ENCODE data around the gene ABCA7. TPM values are rescaled to one million over a fixed set of nuclear protein-coding genes. Genes with fewer than 3 reads are reported as not detected.

Gene ABCA7
- total and polyA plus RNA-seq, 2 of the 13 experiments (the other 11 are each of a cell fraction or from before 2014, with no cell fraction given): 4.4 to 32.4 TPM

DNA sequence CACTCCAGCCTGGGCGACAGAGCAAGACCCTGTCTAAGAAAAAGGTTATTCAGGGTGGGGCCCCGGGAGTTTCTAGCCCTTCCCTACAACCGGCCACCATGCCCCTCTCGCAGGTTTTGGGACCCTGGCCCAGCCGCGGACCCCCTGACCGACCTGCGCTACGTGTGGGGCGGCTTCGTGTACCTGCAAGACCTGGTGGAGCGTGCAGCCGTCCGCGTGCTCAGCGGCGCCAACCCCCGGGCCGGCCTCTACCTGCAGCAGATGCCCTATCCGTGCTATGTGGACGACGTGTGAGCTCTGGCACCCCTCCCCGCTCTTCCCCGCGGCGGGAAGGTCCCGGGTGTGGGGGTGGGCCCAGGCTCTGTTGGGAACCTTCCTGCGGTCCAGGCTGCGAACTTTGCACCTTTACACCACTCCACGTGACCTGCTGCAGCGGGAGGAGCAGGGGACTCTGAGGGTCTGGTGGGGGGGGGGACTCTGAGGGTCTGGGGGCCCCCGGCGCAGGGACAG, 6.3 kb downstream of the ABCA7 start (continued):
- TF ChIP-seq, protein P1, sequence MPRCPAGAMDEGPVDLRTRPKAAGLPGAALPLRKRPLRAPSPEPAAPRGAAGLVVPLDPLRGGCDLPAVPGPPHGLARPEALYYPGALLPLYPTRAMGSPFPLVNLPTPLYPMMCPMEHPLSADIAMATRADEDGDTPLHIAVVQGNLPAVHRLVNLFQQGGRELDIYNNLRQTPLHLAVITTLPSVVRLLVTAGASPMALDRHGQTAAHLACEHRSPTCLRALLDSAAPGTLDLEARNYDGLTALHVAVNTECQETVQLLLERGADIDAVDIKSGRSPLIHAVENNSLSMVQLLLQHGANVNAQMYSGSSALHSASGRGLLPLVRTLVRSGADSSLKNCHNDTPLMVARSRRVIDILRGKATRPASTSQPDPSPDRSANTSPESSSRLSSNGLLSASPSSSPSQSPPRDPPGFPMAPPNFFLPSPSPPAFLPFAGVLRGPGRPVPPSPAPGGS (CRISPR knock-in tag; IDR thresholded peaks at IDR 0.05): peak; percentile 91
- TF ChIP-seq ZNF557 (CRISPR knock-in tag; IDR thresholded peaks at IDR 0.05) (peak; percentile 64; the same call in 1 of the 2 replicates), ZNF24 (IDR thresholded peaks at IDR 0.05) (no peak), ZSCAN12 (CRISPR knock-in tag; IDR thresholded peaks at IDR 0.05) (no peak), ZNF207 (IDR thresholded peaks at IDR 0.05; ENCODE audit: borderline replicate concordance) (no peak), SCMH1 (CRISPR knock-in tag; IDR thresholded peaks at IDR 0.05; ENCODE audit: borderline replicate concordance) (no peak), ZBTB20 (CRISPR knock-in tag; IDR thresholded peaks at IDR 0.05; ENCODE audit: borderline replicate concordance, low read depth) (peak; percentile 48; the same call in 1 of the 2 replicates), NFKB2 (CRISPR knock-in tag; IDR thresholded peaks at IDR 0.05; ENCODE audit: borderline replicate concordance) (peak; percentile 83; the same call in 1 of the 2 replicates), NAIF1 (CRISPR knock-in tag; IDR thresholded peaks at IDR 0.05; ENCODE audit: borderline replicate concordance) (no peak), ZNF274 (CRISPR knock-in tag; IDR thresholded peaks at IDR 0.05) (peak; percentile 68; the same call in 1 of the 2 replicates), ZNF441 (CRISPR knock-in tag; IDR thresholded peaks at IDR 0.05; ENCODE audit: borderline replicate concordance) (no peak), NFATC3 (CRISPR knock-in tag; IDR thresholded peaks at IDR 0.05) (no peak), EED (CRISPR knock-in tag; IDR thresholded peaks at IDR 0.05) (peak; percentile 52; the same call in 1 of the 2 replicates), POLR2AphosphoS2 (IDR thresholded peaks at IDR 0.05; ENCODE audit: low read depth, low read length) (no peak), GATAD2A (CRISPR knock-in tag; IDR thresholded peaks at IDR 0.05) (no peak), TAF15 (IDR thresholded peaks at IDR 0.05; ENCODE audit: low read depth, low read length, poor library complexity, severe bottlenecking) (peak; percentile 44), ZFP37 (CRISPR knock-in tag; IDR thresholded peaks at IDR 0.05; ENCODE audit: borderline replicate concordance) (peak; percentile 71; the same call in 1 of the 2 replicates), AKAP8 (CRISPR knock-in tag; IDR thresholded peaks at IDR 0.05) (no peak), EP300 (IDR thresholded peaks at IDR 0.05; ENCODE audit: low read depth in 2 of 2, low read length in 2 of 2) (peak in 1 of 2 experiments; percentile 26; a peak in 1 of 4 replicates), EP300 (CRISPR knock-in tag; IDR thresholded peaks at IDR 0.05; ENCODE audit: borderline replicate concordance) (no peak), ZSCAN29 (CRISPR knock-in tag; conservative IDR thresholded peaks at IDR 0.05) (no peak), TMF1 (CRISPR knock-in tag; IDR thresholded peaks at IDR 0.05; ENCODE audit: low read depth) (no peak)
- TF ChIP-seq, protein P2, sequence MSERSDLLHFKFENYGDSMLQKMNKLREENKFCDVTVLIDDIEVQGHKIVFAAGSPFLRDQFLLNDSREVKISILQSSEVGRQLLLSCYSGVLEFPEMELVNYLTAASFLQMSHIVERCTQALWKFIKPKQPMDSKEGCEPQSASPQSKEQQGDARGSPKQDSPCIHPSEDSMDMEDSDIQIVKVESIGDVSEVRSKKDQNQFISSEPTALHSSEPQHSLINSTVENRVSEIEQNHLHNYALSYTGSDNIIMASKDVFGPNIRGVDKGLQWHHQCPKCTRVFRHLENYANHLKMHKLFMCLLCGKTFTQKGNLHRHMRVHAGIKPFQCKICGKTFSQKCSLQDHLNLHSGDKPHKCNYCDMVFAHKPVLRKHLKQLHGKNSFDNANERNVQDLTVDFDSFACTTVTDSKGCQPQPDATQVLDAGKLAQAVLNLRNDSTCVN (CRISPR knock-in tag; IDR thresholded peaks at IDR 0.05; ENCODE audit: borderline replicate concordance): no peak
- TF ChIP-seq, protein P3, sequence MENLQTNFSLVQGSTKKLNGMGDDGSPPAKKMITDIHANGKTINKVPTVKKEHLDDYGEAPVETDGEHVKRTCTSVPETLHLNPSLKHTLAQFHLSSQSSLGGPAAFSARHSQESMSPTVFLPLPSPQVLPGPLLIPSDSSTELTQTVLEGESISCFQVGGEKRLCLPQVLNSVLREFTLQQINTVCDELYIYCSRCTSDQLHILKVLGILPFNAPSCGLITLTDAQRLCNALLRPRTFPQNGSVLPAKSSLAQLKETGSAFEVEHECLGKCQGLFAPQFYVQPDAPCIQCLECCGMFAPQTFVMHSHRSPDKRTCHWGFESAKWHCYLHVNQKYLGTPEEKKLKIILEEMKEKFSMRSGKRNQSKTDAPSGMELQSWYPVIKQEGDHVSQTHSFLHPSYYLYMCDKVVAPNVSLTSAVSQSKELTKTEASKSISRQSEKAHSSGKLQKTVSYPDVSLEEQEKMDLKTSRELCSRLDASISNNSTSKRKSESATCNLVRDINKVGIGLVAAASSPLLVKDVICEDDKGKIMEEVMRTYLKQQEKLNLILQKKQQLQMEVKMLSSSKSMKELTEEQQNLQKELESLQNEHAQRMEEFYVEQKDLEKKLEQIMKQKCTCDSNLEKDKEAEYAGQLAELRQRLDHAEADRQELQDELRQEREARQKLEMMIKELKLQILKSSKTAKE (CRISPR knock-in tag; IDR thresholded peaks at IDR 0.05; ENCODE audit: borderline replicate concordance): no peak
- TF ChIP-seq, protein P4, sequence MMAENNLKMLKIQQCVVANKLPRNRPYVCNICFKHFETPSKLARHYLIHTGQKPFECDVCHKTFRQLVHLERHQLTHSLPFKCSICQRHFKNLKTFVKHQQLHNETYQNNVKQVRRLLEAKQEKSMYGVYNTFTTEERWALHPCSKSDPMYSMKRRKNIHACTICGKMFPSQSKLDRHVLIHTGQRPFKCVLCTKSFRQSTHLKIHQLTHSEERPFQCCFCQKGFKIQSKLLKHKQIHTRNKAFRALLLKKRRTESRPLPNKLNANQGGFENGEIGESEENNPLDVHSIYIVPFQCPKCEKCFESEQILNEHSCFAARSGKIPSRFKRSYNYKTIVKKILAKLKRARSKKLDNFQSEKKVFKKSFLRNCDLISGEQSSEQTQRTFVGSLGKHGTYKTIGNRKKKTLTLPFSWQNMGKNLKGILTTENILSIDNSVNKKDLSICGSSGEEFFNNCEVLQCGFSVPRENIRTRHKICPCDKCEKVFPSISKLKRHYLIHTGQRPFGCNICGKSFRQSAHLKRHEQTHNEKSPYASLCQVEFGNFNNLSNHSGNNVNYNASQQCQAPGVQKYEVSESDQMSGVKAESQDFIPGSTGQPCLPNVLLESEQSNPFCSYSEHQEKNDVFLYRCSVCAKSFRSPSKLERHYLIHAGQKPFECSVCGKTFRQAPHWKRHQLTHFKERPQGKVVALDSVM (CRISPR knock-in tag; IDR thresholded peaks at IDR 0.05): no peak

Measured in HepG2 (cell line).